ENCODE measurements around the gene TMEM179B.
"Not testable (repeated sequence)": the region's sequence is repeated elsewhere in the genome, so short reads cannot be mapped to it uniquely, and the experiment has no call there.

DNA sequence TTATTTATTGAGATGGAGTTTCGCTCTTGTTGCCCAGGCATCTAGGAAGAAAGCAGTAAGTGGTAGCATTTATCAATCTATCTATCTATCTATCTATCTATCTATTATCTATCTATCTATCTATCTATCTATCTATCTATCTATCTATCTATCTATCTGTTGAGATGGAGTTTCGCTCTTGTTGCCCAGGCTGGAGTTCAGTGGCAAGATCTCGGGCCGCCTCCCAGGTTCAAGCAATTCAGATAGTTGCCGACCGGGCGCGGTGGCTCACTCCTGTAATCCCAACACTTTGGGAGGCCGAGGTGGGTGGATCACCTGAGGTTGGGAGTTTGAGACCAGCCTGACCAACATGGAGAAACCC is 26.4 kb upstream of the TMEM179B start:
- TF ChIP-seq FOXM1 (IDR thresholded peaks at IDR 0.05; ENCODE audit: borderline replicate concordance); BHLHE40 (IDR thresholded peaks at IDR 0.05; ENCODE audit: borderline replicate concordance); SUZ12 (IDR thresholded peaks at IDR 0.05); NFRKB (IDR thresholded peaks at IDR 0.05); FOXA1 (IDR thresholded peaks at IDR 0.05); CTBP1 (IDR thresholded peaks at IDR 0.05; ENCODE audit: borderline replicate concordance); HDGF (IDR thresholded peaks at IDR 0.05; ENCODE audit: borderline replicate concordance); L3MBTL2 (conservative IDR thresholded peaks at IDR 0.05); SP1 (IDR thresholded peaks at IDR 0.05); TARDBP (IDR thresholded peaks at IDR 0.05); LEF1 (IDR thresholded peaks at IDR 0.05; ENCODE audit: borderline replicate concordance): not testable (repeated sequence)

All from HEK293T (cell line).